Measurements from ENCODE around the gene MEN1. TPM values are rescaled to one million over a fixed set of nuclear protein-coding genes. Genes with fewer than 3 reads are reported as not detected.

Gene MEN1
- total and polyA plus RNA-seq, 9 of the 15 experiments (the other 6 are each of a cell fraction or from before 2014, with no cell fraction given): 3.4 to 57.2 (median 19.3) TPM

GRCh38 chr11:64839335-64839734 is 29.0 kb upstream of the MEN1 start:
- no peak overlapping the region for H3K4me2 ChIP-seq (ENCODE audit: insufficient read depth, low read length)
- ATAC-seq (no peak), FAIRE-seq (no peak), DNase-seq (ENCODE audit: extremely low read depth in 1 of 4, low spot score in 3 of 4) (no peak)
- no peak overlapping the region for H2AFZ ChIP-seq (ENCODE audit: low read depth, low read length)
- no peak overlapping the region for H3K4me3 ChIP-seq
- no peaks in the 10 kb centered on the region; a peak in 1 of 5 replicates for H3K27me3 ChIP-seq (ENCODE audit: control insufficient read depth in 2 of 2, insufficient read depth in 2 of 2, low read length in 2 of 2)
- BruUV-seq (replicated peaks): no TSS peak
- TF ChIP-seq SMARCC2 (IDR thresholded peaks at IDR 0.05; ENCODE audit: low read depth) (no peak), MAX (CRISPR knock-in tag; IDR thresholded peaks at IDR 0.05) (0 out of 2 replicates have a peak, but pooled peaks have one; percentile 22)
- CTCF ChIA-PET (ENCODE audit: low intra/inter-chr PET ratio): interaction anchor here (0.6 kb wide), 1 partner anchor 34 kb away, joined by 3 read pairs; no protein-coding TSS in a partner anchor
- POLR2A ChIA-PET: interaction anchor here (0.5 to 1.5 kb wide), 3 partner anchors 12 to 99 kb away, joined by 3 to 4 read pairs (median 3); no protein-coding TSS in a partner anchor
- H3K9ac ChIP-seq (ENCODE audit: insufficient read depth in 1 of 2, low read depth in 2 of 2, low read length in 2 of 2): no peak overlapping the region; a peak in 1 of 4 replicates
- H4K20me1 ChIP-seq (replicated peaks; ENCODE audit: control insufficient read depth, insufficient read depth, low read length): no peaks in the 10 kb centered on the region
- H3K9me1 ChIP-seq (ENCODE audit: control insufficient read depth, insufficient read depth, low read length): no peaks in the 10 kb centered on the region
- peaks cover 40% of the 10 kb centered on the region; the same call in 2 of the 3 replicates for H3K36me3 ChIP-seq (ENCODE audit: control insufficient read depth, insufficient read depth, low read length)
- no peaks in the 10 kb centered on the region for H3K9me3 ChIP-seq (replicated peaks; ENCODE audit: control insufficient read depth, insufficient read depth, low read depth, low read length)
- peaks cover 21 to 47% of the 10 kb centered on the region in 2 experiments for H3K4me1 ChIP-seq (replicated peaks in 1 of 2; ENCODE audit: control insufficient read depth in 2 of 2, insufficient read depth in 2 of 2, low read length in 2 of 2)
- intact Hi-C loops (cut with micrococcal nuclease) (no loop called here), in situ Hi-C loops (cut with MboI) (no loop called here)
- 77% methylated on average over 12 of the region's 13 CpGs for WGBS (ENCODE audit: insufficient coverage, low coverage, missing lambda C conversion rate)
- H3K79me2 ChIP-seq (ENCODE audit: control insufficient read depth, insufficient read depth, low read length): peaks cover 23% of the 10 kb centered on the region; the same call in 2 of the 3 replicates
- no peak overlapping the region for H3K27ac ChIP-seq (ENCODE audit: extremely low read depth, low read depth, low read length)

- in situ Hi-C loops (cut with MboI) (no loop called here), intact Hi-C loops (cut with micrococcal nuclease) (no loop called here)
- ATAC-seq: no peak
- Histone ChIP-seq H3K27me3 (ENCODE audit: control insufficient read depth in 2 of 2, insufficient read depth in 2 of 2, low read length in 2 of 2) (no peaks in the 10 kb centered on the region), H3K4me2 (ENCODE audit: insufficient read depth, low read length) (no peak overlapping the region), H3K9ac (ENCODE audit: insufficient read depth in 1 of 2, low read depth in 2 of 2, low read length in 2 of 2) (no peak overlapping the region), H3K9me1 (ENCODE audit: control insufficient read depth, insufficient read depth, low read length) (no peaks in the 10 kb centered on the region), H3K36me3 (ENCODE audit: control insufficient read depth, insufficient read depth, low read length) (peaks cover 44% of the 10 kb centered on the region; the same call in 2 of the 3 replicates), H3K79me2 (ENCODE audit: control insufficient read depth, insufficient read depth, low read length) (peaks cover 18% of the 10 kb centered on the region; the same call in 2 of the 3 replicates), H3K9me3 (replicated peaks; ENCODE audit: control insufficient read depth, insufficient read depth, low read depth, low read length) (no peaks in the 10 kb centered on the region), H3K4me1 (replicated peaks in 1 of 2; ENCODE audit: control insufficient read depth in 2 of 2, insufficient read depth in 2 of 2, low read length in 2 of 2) (peaks cover 18 to 46% of the 10 kb centered on the region in 2 experiments), H3K4me3 (no peak overlapping the region), H3K27ac (ENCODE audit: extremely low read depth, low read depth, low read length) (no peak overlapping the region), H2AFZ (ENCODE audit: low read depth, low read length) (no peak overlapping the region), H4K20me1 (replicated peaks; ENCODE audit: control insufficient read depth, insufficient read depth, low read length) (no peaks in the 10 kb centered on the region)
- TF ChIP-seq GTF2E2 (tag; IDR thresholded peaks at IDR 0.05) (no peak), ZNF436 (CRISPR knock-in tag; IDR thresholded peaks at IDR 0.05) (no peak), WHSC1 (IDR thresholded peaks at IDR 0.05; ENCODE audit: low read length) (no peak), TEAD1 (CRISPR knock-in tag; IDR thresholded peaks at IDR 0.05) (no peak), ARID3B (CRISPR knock-in tag; IDR thresholded peaks at IDR 0.05; ENCODE audit: borderline replicate concordance) (no peak), CEBPZ (IDR thresholded peaks at IDR 0.05; ENCODE audit: borderline replicate concordance, low read depth, low read length) (no peak)
- no TSS peak for BruUV-seq (replicated peaks)
- ChIA-PET POLR2A (interaction anchor here (1.5 kb wide), 1 partner anchor 11 kb away, joined by 3 read pairs; no protein-coding TSS in a partner anchor), CTCF (ENCODE audit: low intra/inter-chr PET ratio) (no interaction called here)
- FAIRE-seq: no peak
- WGBS (ENCODE audit: insufficient coverage, low coverage, missing lambda C conversion rate): 85% methylated on average over 12 of the region's 28 CpGs
- no peak for DNase-seq (ENCODE audit: extremely low read depth in 1 of 4, low spot score in 3 of 4)
Observed at GRCh38 chr11:64838600-64839334, 28.4 kb upstream of the MEN1 start.
